Adipocyte (in vitro differentiated cells): ENCODE measurements around the gene ACE2.

Experiments
- DNase-seq: peaks from one replicate; pipeline ENCODE4 v3.0.0-alpha.2; 2015; ENCODE audit warnings: low read depth
- H3K27me3 ChIP-seq: replicated peaks from 2 replicates; pipeline ENCODE4 v1.7.0; 2013; ENCODE audit warnings: mild to moderate bottlenecking, low read length, moderate library complexity; ENCODE audit not compliant: control insufficient read depth, insufficient read depth
- H3K36me3 ChIP-seq: 2 replicates; pipeline ENCODE4 v1.7.0; 2013; ENCODE audit warnings: low read length, mild to moderate bottlenecking, moderate library complexity; ENCODE audit not compliant: control insufficient read depth, insufficient read depth, severe bottlenecking
- H3K4me1 ChIP-seq: 2 replicates; pipeline ENCODE4 v1.7.0; 2013; ENCODE audit warnings: mild to moderate bottlenecking, low read length, moderate library complexity; ENCODE audit not compliant: control insufficient read depth, insufficient read depth
- H3K4me3 ChIP-seq: 2 replicates; pipeline ENCODE4 v1.7.0; 2013; ENCODE audit warnings: mild to moderate bottlenecking, low read length, moderate library complexity
- H3K9ac ChIP-seq: 2 replicates; pipeline ENCODE4 v1.7.0; 2013; ENCODE audit warnings: mild to moderate bottlenecking, low read length, moderate library complexity
- H3K9me3 ChIP-seq: 2 replicates; pipeline ENCODE4 v1.7.0; 2013; ENCODE audit warnings: mild to moderate bottlenecking, low read length, moderate library complexity; ENCODE audit not compliant: control insufficient read depth

Gene ACE2

GRCh38 chrX:15547356-15547755, 53.4 kb downstream of the ACE2 start:
- H3K4me1 ChIP-seq, result peaks cover 9% of the 10 kb centered on the region
- DNase-seq, result no peak
- H3K27me3 ChIP-seq, result peaks cover 17% of the 10 kb centered on the region
- no peaks in the 10 kb centered on the region for H3K9me3 ChIP-seq
- no peak overlapping the region for H3K4me3 ChIP-seq
- no peak overlapping the region for H3K9ac ChIP-seq
- H3K36me3 ChIP-seq, result no peaks in the 10 kb centered on the region

DNA sequence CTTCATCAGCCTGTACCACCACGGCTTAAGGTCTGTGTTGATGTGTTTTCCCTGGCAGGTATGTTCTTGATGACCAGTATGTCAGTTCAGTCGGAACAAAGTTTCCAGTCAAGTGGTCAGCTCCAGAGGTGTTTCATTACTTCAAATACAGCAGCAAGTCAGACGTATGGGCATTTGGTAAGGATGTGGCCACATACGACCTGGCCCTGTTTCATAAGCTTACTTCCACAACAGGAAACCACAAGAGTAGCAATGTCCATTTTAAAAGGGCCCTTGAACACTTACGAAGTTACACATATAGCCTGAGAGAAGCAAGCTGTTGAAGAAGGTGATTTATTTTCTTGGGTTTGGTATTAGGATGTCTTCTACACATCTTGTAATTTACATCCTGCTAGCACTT, 54.0 kb downstream of the ACE2 start:
- no peak overlapping the region for H3K4me3 ChIP-seq
- no peak overlapping the region for H3K9ac ChIP-seq
- no peaks in the 10 kb centered on the region for H3K36me3 ChIP-seq
- no peak for DNase-seq
- H3K27me3 ChIP-seq, result peaks cover 20% of the 10 kb centered on the region
- no peaks in the 10 kb centered on the region for H3K9me3 ChIP-seq
- peaks cover 9% of the 10 kb centered on the region for H3K4me1 ChIP-seq

- no peak overlapping the region for H3K9ac ChIP-seq
- no peak overlapping the region for H3K4me3 ChIP-seq
- no peaks in the 10 kb centered on the region for H3K36me3 ChIP-seq
- no peaks in the 10 kb centered on the region for H3K4me1 ChIP-seq
- H3K27me3 ChIP-seq, result peaks cover 5% of the 10 kb centered on the region
- no peaks in the 10 kb centered on the region for H3K9me3 ChIP-seq
- DNase-seq, result no peak
Measured at GRCh38 chrX:15530318-15530717, 70.4 kb downstream of the ACE2 start.

DNA sequence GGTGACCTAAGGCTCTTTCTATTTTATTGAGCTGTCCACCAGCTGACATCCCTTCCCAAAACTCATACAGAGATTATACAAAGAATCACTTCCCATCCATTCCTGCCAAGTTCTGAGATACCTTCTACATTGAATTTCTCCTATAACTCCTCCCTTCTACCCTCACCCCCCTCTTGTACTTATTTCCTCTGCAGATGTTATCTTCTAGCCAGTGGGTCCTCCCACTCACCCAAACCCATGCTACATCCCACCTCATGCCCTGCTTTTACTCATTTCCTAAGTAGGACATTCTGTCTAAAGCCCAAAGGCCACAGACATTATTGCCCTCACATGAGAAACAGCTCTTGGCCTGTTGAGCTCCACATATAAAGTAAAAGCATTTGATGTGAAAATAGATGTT, 71.6 kb downstream of the ACE2 start:
- H3K4me1 ChIP-seq, result no peaks in the 10 kb centered on the region
- H3K4me3 ChIP-seq, result no peak overlapping the region
- H3K36me3 ChIP-seq, result no peaks in the 10 kb centered on the region
- no peaks in the 10 kb centered on the region for H3K9me3 ChIP-seq
- H3K27me3 ChIP-seq, result peaks cover 5% of the 10 kb centered on the region
- no peak for DNase-seq
- H3K9ac ChIP-seq, result no peak overlapping the region

- no peak overlapping the region for H3K4me3 ChIP-seq
- no peak overlapping the region for H3K9ac ChIP-seq
- no peaks in the 10 kb centered on the region for H3K36me3 ChIP-seq
- DNase-seq, result no peak
- peaks cover 14% of the 10 kb centered on the region for H3K27me3 ChIP-seq
- no peaks in the 10 kb centered on the region for H3K9me3 ChIP-seq
- no peaks in the 10 kb centered on the region for H3K4me1 ChIP-seq
Measured at GRCh38 chrX:15525664-15526416, 74.9 kb downstream of the ACE2 start.

- Histone ChIP-seq H3K4me3 (no peak overlapping the region), H3K36me3 (no peaks in the 10 kb centered on the region), H3K9me3 (no peaks in the 10 kb centered on the region), H3K4me1 (no peaks in the 10 kb centered on the region), H3K27me3 (peaks cover 9% of the 10 kb centered on the region), H3K9ac (no peak overlapping the region)
- peak; percentile 15 for DNase-seq
Measured at GRCh38 chrX:15524417-15524816, 76.3 kb downstream of the ACE2 start.

DNA sequence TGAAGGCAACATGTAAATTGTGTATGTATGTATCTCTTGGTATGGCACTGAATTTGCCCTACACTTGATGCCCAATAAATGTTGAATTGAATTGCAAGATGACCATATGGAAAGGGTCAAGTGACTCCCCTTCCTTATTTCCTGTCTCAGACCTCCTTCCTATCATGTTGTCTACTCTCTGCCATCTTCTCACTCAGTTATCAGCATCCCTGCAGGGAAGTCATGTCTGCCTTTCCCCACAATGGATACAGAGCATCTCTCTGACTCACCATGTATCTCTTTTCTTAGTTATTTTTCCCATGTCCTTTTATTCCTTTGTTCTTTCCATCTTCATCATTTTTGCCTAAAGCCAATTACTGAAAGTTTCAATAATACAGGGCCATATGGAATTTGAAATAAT, 77.7 kb downstream of the ACE2 start:
- no peaks in the 10 kb centered on the region for H3K9me3 ChIP-seq
- no peaks in the 10 kb centered on the region for H3K4me1 ChIP-seq
- H3K4me3 ChIP-seq, result no peak overlapping the region
- DNase-seq, result no peak
- peaks cover 9% of the 10 kb centered on the region for H3K27me3 ChIP-seq
- H3K9ac ChIP-seq, result no peak overlapping the region
- no peaks in the 10 kb centered on the region for H3K36me3 ChIP-seq

GRCh38 chrX:15522464-15522863, 78.3 kb downstream of the ACE2 start:
- no peak overlapping the region for H3K9ac ChIP-seq
- no peaks in the 10 kb centered on the region for H3K9me3 ChIP-seq
- no peak overlapping the region for H3K4me3 ChIP-seq
- H3K4me1 ChIP-seq, result no peaks in the 10 kb centered on the region
- peaks cover 9% of the 10 kb centered on the region for H3K27me3 ChIP-seq
- H3K36me3 ChIP-seq, result no peaks in the 10 kb centered on the region
- DNase-seq, result no peak

DNA sequence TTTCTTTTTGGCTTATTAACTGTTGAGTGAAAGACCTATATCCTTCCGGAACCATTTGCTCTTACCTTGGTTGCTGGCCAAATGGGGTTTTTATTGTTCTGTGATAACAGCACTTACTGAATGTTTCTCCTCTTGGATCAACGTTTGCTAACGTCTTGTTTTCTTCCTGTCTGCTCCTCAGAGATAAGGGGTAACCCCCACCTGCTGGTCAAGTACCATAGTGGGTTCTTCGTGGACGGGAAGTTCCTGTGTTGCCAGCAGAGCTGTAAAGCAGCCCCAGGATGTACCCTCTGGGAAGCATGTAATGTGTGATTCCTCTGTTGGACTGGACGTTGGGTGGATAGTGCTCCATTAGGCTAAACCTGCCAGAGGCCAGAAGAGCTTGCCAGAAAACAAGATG, 84.8 kb downstream of the ACE2 start:
- Histone ChIP-seq H3K4me3 (no peak overlapping the region), H3K36me3 (no peaks in the 10 kb centered on the region), H3K9me3 (no peaks in the 10 kb centered on the region), H3K4me1 (no peaks in the 10 kb centered on the region), H3K9ac (no peak overlapping the region), H3K27me3 (peaks cover 5% of the 10 kb centered on the region)
- no peak for DNase-seq

DNA sequence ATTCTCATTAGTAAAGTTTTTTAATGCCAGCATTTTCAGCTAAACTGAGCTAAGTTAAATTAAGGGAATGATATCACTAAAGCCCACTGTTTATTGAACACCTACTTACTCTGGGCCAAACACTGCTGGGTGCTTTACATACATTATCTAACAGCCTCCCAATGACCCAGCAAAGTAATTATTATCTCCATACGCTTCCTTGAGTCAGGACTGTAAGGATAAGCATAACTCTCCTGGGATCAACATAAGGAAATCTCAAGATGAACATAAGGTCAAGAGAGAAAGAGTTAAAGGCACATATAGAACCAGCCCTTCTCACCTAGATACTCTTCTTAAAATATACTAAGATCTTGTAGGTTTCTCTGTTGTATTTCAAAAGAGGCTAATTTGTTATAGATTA, 86.5 kb downstream of the ACE2 start:
- Histone ChIP-seq H3K27me3 (peaks cover 13% of the 10 kb centered on the region), H3K9me3 (no peaks in the 10 kb centered on the region), H3K9ac (no peak overlapping the region), H3K4me3 (no peak overlapping the region), H3K4me1 (no peaks in the 10 kb centered on the region), H3K36me3 (no peaks in the 10 kb centered on the region)
- DNase-seq, result no peak

DNA sequence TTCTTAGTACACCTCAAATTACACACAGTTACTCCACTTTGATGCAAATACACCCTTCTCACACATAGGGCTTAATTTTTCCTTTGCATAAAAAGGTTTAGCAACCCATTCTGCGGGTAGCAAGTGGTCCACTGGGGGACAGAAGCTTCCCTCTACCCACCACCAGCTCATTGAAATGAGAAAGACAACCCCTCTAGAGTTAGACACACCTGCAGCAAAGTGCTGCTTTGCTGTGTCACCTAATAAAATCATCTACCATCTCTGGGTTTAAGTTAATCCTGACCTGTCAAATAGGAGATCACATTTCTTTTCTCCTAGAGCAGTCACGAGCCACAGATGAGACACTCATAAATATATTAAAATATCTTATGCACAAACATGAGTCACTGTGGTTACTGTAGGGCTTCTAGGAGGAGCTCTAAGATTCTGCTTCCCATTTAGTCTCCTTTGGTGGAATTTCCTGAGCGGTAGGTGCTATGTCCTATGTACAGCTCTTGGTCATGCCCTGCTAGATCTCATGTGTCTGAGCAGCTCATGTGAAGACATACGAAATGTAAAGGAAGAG, 88.3 kb downstream of the ACE2 start:
- Histone ChIP-seq H3K27me3 (peaks cover 13% of the 10 kb centered on the region), H3K4me3 (no peak overlapping the region), H3K36me3 (no peaks in the 10 kb centered on the region), H3K9me3 (no peaks in the 10 kb centered on the region), H3K9ac (no peak overlapping the region), H3K4me1 (no peaks in the 10 kb centered on the region)
- DNase-seq, result no peak

GRCh38 chrX:15511563-15511962, 89.2 kb downstream of the ACE2 start:
- Histone ChIP-seq H3K9me3 (no peaks in the 10 kb centered on the region), H3K27me3 (peaks cover 8% of the 10 kb centered on the region)
- no peak for DNase-seq

More at GRCh38 chrX:15511563-15511962, 89.2 kb downstream of the ACE2 start:
- Histone ChIP-seq H3K36me3 (no peaks in the 10 kb centered on the region), H3K4me1 (no peaks in the 10 kb centered on the region), H3K9ac (no peak overlapping the region), H3K4me3 (no peak overlapping the region)
